Measurements from ENCODE around the gene CDC7. TPM values are rescaled to one million over a fixed set of nuclear protein-coding genes. Genes with fewer than 3 reads are reported as not detected.

Gene CDC7
- total and polyA plus RNA-seq, 2 of the 13 experiments (the other 11 are each of a cell fraction or from before 2014, with no cell fraction given), result 2.5 to 12.6 TPM

GRCh38 chr1:91500756-91501522, at the start of gene CDC7 (continued):
- TF ChIP-seq ARID4A (CRISPR knock-in tag; IDR thresholded peaks at IDR 0.05; ENCODE audit: borderline replicate concordance) (peak; percentile 77; the same call in 1 of the 2 replicates), CCAR2 (optimal IDR thresholded peaks at IDR 0.05; ENCODE audit: low read depth, low read length) (peak; percentile 25), CAMTA2 (CRISPR knock-in tag; IDR thresholded peaks at IDR 0.05; ENCODE audit: borderline replicate concordance) (peak; percentile 92; the same call in 1 of the 2 replicates), PCBP2 (optimal IDR thresholded peaks at IDR 0.05; ENCODE audit: low read depth, low read length, poor library complexity, severe bottlenecking) (peak; percentile 48), HIVEP1 (CRISPR knock-in tag; IDR thresholded peaks at IDR 0.05) (no peak; the same call in 1 of the 2 replicates), NONO (IDR thresholded peaks at IDR 0.05) (no peak), NONO (CRISPR knock-in tag; conservative IDR thresholded peaks at IDR 0.05) (peak; percentile 56; the same call in 1 of the 2 replicates), CEBPG (CRISPR knock-in tag; IDR thresholded peaks at IDR 0.05) (peak; percentile 94), AKNA (CRISPR knock-in tag; IDR thresholded peaks at IDR 0.05; ENCODE audit: borderline replicate concordance) (0 out of 2 replicates have a peak, but pooled peaks have one; percentile 18), YY1 (IDR thresholded peaks at IDR 0.05; ENCODE audit: insufficient read depth, insufficient replicate concordance, low read depth, low read length) (peak; percentile 44), MEF2D (CRISPR knock-in tag; IDR thresholded peaks at IDR 0.05) (0 out of 2 replicates have a peak, but pooled peaks have one; percentile 26), RNF2 (conservative IDR thresholded peaks at IDR 0.05; ENCODE audit: low read depth) (no peak), MTF1 (CRISPR knock-in tag; IDR thresholded peaks at IDR 0.05) (0 out of 2 replicates have a peak, but pooled peaks have one; percentile 23), HBP1 (CRISPR knock-in tag; IDR thresholded peaks at IDR 0.05; ENCODE audit: low read depth) (peak; percentile 88), ZFP90 (CRISPR knock-in tag; IDR thresholded peaks at IDR 0.05; ENCODE audit: borderline replicate concordance) (0 out of 2 replicates have a peak, but pooled peaks have one; percentile 14), HNRNPLL (IDR thresholded peaks at IDR 0.05; ENCODE audit: low read depth, low read length, poor library complexity, severe bottlenecking) (peak; percentile 62), KLF16 (CRISPR knock-in tag; IDR thresholded peaks at IDR 0.05) (peak in 1 of 2 experiments; percentile 16; a peak in 1 of 4 replicates), POLR2A (IDR thresholded peaks at IDR 0.05; ENCODE audit: insufficient read depth in 1 of 2, low read depth in 2 of 2, low read length in 2 of 2) (peak; percentile 14 to 19; a peak in 2 of 4 replicates), FOXO1 (CRISPR knock-in tag; IDR thresholded peaks at IDR 0.05) (no peak)

All from HepG2 (cell line).